GM18873 (cell line): ENCODE data around the gene MAP3K14.

Experiments used
- ATAC-seq: cut with Tn5 transposase; IDR thresholded peaks from one replicate; pipeline ENCODE4 v1.9.1; 2021; ENCODE audit warnings: mild to moderate bottlenecking, moderate library complexity, moderate number of reproducible peaks; ENCODE audit not compliant: unreplicated experiment, low FRiP score

Gene MAP3K14

DNA sequence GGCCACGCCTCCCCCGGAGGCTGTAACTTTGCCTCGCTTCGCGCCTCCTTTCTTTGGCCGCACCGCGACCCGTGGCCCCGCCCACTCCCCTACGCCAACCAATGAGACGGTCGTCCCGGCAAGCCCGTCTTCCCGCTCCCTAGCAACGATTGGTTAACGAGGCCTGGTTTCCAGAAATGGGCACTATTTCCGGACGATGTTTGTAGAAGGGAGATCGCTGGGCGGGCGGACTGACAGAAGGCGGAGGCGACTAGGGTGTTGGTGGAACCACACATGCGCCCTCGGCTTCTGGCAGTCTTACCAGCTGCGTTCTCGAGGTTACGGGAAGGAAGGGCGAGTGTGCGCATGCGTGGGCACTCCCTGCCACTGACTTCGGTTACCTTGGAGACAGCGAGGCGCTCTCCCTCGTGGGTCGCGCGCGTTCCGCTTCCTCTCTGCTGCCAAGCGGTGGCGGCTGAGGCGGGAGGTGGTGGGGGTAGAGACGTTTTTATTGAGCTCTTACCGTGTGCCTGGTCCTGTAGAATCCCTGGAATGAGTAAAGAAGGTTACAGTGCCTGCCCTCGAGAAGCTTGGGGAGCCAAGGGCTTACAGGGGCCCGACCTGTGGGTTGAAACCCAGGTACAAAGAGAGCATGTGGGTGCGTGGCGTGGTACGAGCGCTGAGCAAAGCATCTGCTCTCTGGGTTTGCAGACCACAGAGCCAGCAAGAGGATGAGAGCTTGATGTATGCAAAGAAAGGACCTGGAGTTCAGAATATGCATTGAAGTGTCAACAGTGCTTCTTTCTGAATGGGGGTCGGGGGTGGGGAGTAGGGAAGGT is 500 bp upstream of the MAP3K14 start:
- ATAC-seq: peak; percentile 77

DNA sequence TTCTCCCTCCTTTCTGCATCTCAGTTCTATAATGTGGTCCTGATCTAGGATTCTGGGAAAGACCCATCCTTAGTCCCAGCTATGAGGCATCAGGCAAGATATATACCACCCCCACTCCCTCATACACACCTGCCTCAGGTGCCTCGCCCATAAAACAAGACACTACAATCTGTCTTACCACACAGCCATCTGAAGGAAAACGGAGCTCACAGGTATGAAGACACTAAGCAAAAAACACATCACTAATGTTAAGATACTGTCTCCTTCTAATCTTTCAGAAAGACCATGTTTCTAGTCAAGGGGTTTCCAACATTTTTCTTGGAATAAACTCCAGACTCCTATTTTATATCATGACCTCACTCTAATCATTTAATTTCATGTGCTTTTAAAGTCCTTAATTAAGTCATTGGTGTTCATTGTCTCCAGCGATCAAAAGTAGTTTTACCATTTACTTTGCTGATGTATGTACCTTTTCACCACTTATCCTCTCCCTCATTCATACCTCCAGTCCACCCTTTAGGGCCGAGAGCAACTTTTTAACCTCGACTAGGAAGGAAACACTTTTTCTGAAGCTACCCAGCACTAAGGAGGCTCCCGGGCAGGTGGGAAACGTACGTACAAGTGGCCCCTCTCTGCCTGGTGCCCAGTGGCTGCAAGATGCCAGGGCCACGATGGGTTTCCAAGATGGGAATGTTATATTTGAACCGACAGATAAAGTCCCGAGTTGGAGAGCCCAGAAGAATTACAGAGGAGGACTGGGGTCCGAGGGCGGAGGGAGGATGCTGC is 979 bp downstream of the MAP3K14 start:
- ATAC-seq: no peak

DNA sequence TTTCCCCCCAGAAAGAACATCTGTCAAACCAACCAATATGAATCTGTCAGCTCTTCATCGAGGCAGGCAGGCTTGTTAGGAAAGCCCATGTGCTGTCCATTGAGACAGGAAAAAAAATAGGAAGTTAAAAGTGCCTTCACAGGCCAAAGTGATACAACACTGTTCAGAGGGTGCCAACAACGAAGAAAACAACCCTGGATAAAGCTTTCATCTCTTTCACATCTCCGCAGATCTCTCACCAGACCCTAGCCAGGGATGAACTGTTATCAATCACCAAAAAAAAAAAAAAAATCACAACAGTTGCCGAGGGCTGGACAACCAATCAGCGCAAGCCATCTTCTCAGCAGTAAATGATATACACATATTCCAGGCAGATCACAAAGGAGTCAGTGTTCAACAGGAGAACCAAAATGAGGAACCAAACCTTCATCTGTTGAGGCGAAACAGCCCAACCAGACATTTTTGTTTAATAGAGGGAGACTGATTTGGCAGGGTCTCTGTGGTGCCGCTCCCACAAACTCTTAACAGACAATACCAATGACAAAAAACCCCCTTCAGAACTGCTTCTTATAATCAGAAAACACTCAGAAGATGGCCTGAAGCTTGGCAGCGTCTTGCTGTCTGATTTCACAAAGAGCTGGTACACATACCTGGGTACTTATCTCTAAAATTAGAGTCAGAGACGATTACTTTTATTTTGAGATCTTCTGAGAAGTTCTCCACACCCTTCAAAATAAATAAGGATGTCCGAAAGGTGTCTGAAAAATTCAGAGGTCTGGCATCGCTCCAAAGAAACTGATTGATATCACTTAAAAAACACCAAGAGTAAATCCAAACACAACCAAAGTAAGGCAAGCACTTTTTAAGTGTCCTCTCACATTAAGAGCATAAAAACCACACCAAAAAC is 1.8 kb downstream of the MAP3K14 start:
- no peak for ATAC-seq

DNA sequence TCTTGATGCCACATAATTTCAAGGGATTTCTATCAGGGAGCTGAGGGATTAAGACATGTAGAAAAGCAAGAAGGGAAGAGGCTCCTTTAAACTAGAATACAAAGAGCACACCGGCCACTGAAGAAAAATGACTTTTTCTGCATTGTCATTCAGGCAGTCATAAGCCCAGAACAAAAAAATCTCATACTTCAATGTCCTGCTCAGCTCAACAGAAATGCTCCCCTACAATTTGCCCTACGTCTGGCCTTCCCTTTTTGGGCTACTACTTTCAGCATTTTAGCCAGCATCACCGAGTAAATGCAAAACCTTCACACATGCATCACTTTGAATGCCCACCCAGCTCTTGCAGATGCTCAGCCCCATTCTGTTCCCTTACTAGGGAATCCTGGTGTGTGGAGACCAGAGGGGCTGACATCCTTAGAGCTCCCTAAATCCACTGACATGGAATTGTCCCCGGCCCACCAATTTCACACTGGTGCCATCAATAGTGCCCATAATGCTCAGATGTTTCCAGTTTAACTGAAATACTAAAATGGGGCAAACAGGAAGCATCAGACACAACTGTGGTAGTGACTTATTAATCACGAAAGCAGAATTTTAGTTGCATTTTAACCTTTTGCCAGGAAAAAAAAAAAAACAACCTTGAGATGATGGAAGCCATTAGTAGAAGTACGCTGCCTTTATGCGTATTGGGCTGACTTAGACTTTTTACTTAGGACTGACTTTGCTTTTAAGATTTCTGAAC is 2.7 kb downstream of the MAP3K14 start:
- ATAC-seq: no peak

DNA sequence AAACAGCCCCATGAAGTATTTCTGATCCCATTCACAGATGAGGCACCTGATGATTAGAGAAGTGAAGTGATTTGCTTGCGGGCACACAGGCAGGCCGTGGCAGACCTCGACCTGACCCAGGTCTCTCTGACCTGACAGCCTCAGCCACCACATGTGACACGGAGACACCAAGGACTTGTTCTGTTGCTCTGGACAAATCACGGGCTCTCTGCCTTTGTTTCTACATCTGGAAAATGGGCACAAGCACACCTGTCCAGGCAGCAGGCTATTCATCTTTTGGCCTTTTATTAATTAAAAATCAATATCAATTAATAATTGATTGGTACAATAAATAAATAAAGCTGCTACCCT is 3.4 kb downstream of the MAP3K14 start:
- no peak for ATAC-seq

DNA sequence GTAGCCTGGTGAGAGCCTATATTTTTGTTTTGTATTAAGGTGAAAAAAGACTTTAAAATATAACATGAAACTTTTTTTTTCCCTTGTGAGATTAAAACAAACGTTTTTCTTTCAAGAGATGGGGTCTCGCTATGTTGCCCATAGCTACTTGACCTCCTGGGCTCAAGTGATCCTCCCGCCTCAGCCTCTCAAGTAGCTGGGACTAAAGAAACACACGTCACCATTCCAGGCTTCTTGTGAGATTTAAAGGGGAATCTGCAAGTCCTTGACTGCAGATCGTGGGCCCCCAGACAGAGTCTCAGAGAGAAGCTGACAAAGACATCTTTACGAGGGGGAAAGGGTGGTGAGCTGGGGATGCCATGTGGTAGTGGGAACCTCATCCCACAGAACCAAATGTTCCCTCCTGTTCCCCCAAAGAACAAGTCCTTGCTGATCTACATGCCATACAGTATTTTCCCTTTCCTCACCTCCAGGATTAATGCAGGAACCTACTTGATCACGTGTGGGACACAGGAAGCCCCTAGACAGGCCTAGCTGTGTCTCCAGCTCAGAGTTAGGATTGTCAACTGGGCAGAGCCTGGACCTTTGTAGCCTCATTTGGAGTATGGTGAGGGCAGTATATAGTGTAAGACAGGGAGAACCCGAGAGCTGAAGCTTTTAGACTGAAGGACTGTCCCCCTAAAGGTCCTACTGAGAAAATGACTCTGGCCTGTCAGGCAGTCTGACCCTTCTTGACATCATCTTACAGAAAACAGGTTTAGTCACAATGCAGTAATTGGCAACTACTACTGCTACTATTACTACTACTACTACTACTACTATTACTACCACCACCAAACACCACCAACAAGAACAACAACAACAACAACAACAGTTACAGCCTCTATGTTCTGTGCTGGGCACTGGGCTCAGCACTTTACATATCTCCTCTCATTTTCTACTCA is 4.1 kb downstream of the MAP3K14 start:
- no peak for ATAC-seq

DNA sequence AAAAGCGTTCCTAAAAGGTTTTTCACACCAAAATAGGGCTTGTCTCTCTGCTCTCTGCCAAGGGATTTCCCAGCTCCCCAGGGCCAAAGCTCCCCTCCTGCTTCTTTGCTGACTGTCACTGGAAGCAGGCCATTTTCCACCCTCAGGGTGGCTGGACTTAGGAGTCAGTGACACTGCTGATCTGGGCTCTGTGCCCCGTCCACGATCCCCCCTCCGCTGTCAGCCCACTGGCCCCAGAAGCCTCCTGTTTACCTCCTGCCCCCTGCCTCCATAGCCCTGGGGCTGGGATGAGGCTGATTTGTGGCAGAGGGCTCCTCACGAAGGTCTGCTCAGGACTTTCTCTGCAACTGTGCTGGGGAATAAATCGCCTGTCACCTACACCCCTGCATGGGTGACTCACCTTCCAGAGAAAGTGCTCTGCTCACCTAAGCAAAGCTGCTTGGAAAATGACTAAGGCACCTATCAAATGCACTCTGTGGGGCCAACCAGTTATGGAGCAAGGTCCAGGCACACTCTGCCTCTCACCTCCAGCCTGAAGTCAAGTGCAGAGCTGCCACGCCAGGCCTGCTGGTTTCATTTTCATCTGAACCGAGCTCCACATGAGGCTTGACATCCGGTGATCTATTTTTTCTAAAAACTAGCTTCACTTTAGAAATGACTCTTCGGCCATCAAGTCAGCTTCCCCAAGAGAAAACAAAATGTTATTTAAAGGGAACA is 4.9 kb downstream of the MAP3K14 start:
- no peak for ATAC-seq

DNA sequence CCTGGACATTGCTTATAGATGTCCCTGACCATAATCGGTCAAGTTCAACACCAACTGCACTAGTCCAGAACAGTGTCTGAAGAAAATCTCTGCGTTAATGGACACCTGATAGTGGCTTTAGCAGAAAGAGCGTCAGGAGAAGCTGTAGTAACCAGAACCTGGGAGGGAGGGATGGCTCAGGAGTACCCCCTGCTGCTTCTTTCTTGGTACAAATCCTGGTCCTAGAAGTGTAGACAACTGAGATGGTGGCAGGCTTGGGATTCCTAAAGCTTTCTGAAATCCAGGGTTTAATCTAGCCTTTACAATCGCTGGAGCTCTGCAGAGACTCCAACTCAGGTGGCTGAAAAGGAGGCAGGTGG is 5.4 kb downstream of the MAP3K14 start:
- ATAC-seq: no peak

DNA sequence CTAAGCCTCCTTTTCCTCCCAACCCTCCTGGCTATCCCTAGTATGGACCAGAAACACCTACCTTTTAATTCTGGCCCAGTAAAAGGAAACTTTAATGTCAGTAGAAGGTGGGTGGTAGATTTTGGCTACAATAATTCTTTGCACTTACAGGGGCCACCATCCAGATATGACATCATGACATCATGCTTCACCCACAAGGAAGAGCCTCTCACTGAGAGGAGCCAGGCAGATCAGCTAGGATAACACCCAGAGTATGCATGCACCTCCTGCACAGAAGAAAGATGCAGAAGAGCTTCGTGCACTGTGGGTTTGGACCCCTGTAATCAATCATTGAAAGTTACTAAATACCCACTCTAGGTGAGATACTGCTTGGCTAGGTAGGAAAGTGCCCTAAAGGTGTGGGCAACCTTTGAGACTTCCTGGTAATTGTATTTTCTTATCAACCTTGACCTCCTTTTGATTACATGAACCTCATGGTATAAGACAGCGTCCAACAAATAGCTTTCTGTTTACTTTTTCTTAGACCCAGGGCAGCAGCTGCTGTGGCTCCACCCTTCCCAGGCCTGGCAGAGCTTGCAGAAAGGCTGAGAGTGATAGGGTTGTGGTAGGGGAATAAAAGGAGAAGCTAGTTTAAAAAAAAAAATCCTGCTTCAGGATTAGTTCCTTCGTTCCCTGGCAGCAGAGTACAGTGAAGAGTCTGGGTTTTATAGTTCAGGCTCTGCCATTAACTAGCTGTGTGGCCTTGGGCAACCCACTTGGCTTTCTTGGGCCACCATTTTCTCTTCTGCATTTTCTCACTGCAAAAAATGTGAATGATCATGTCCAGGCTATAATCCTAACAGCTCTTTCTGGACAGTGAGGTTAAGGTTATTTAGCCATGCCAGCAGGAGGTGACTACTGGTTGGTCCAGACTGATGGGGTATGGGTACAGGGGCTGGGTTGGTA is 6.2 kb downstream of the MAP3K14 start:
- no peak for ATAC-seq

DNA sequence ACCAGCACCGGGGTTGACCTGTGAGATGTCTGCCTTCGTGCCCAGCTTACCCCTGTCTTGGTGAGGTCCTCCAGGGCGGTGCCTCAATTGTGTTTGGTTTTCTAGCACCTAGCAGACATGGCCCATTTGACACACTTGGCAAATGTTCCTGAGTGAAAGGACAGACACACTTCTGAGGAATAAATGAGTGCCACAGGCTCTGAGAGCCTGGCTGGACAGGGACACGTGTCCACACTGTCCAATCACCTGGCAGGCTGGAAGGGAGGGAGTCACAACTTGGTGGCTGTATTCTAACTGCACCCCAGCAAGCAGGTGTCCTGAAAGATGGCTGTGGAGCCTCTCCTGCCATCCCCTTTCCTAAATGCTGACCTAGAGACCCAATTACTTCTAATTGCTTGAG is 7.4 kb downstream of the MAP3K14 start:
- ATAC-seq: no peak

DNA sequence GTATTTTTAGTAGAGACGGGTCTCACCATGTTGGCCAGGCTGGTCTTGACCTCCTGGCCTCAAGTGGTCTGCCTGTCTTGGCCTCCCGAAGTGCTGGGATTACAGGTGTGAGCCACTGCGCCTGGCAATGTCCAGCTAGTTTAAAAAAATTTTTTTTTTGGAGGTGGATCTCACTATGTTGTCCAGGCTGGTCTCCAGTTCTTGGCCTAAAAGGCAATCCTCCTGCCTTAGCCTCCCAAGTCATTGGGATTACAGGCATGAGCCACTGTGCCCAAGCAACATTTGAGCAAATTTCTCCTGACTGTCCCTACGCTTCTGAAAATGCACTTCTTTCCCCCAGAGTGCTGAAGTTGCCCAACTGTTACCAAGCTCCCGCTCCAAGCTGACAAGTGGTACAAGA is 8.0 kb downstream of the MAP3K14 start:
- ATAC-seq: no peak

DNA sequence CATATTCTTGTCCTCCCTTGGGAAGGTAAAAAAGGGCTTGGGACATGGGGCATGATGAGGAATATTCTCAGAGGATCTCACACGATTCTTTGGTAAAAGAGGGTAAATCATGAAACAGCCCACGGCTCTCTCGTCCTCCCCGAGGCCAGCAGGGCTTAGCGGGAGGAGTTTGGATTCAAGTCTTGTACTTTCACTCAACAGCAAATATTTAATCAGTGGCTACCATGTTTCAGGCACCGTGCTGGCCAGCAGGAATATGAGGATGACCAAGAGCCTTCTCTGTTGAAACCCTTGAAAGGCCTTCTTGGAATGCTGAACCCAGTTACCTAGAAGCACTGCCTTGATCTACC is 8.8 kb downstream of the MAP3K14 start:
- ATAC-seq: no peak

DNA sequence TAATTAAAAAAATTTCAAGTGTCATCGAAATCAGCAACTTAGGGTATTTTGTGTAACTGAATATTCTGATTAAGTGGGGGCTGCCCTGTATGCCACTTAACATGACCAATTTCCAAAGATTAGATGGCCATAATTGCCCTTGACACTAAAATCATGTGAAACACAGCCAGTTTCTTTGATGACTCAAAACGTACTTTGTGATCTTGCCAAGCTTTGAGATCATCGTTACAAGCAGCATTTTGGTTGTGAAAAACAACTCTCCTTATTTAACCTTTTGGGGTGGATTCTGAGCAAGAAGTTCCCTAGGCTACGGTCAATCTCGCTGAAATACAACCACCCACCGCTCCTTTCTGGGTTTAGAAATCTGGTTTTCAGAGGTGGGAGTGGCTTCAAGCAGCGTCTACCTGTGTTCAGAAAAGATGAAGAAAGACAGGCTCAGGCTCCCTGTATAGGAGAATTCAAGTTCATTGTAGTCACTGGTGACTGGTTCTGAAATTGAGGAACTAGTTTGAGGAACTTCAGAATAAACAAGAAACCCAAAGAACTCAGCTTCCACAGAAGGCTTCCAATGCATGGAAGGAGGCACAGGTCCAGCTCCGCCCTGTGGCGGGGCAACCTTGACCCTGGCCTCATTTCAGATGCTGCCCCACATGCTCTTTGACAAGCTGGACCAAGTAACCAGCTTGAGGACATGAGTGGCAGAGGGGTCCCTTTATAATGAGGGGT is 9.4 kb downstream of the MAP3K14 start:
- no peak for ATAC-seq

DNA sequence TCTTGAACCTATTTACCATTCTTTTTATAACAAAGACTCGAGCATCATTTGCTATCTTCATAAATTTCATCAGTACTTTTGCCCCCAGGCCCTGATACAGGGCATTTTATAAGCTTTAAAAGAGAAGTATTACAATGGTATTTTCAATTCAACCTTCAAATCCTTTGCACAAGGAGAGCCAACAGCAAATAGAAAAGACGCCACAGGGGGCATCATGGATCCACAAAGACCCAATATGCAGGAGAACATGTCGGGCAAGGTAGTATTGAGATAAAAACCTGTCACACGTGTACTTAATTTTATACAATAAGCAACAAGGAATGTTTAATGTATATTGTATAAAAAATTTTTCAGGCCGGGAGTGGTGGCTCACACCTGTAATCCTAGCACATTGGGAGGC is 10.2 kb downstream of the MAP3K14 start:
- ATAC-seq: no peak

DNA sequence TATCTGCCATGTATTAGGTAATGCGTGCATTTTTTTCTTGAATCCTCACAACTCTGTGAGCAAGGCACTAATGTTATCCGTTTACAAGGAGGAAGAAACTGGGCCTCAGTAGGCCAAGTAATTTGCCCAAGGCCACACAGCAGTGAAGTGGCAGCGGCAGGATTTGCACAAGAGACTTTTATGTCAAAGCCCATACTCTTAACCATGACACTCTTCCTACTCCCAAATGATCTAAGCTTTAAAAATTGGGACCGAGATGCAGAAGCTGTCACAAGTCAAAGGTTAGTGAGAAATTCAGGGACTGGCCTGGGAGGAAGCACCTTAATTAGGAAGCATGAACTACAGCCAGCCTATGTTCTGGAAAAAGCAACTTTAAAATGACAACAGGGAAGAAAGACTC is 10.7 kb downstream of the MAP3K14 start:
- no peak for ATAC-seq

DNA sequence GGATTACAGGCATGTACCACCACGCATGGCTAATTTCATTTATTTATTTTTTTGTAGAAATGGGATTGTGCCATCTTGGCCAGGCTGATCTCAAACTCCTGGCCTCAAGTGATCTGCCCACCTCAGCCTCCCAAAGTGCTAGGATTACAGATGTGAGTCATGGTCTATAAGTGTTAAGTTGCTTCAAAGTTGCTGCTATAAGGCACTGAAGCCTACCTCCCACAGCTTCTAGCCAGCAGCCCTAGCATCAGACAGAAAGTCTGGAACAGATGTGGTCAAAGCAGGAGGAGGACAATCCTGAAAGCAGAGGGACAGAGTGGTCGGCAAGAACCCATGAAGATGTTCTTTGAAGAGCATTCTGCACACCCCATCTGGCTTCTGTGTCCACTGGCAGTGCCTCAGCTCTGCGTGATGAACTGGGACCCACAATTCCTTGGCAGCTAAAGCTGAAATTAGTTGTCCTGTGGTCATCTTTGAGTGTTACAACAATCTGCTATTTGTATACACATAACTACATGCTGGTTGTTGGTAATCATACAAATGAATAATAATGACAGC is 11.2 kb downstream of the MAP3K14 start:
- ATAC-seq: no peak
